ENCODE data around the gene PTPRM. TPM values are rescaled to one million over a fixed set of nuclear protein-coding genes. Genes with fewer than 3 reads are reported as not detected.

The PTPRM gene
- total and polyA plus RNA-seq, 9 donors, result 45.6 to 82.0 (median 56.9) TPM

DNA sequence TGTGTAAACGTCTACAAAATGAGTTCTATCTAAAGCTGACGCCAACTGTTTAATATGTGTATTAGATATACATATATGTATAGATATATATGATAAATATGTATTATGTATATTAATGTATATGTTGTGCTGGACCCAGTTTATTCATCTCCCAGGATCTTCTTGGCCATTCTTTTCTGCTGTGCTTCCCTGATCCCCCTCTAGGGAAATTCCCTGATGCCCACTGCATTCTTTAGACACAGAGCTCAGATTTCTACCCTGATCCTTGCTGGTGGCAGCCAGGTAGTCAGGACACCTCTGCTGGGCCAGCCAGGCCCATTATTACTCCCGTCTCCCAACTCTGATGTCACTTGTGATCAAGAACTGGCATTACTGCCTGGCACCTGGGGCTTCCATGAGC, 292.0 kb downstream of the PTPRM start:
- Histone ChIP-seq H3K36me3 (no peaks in the 10 kb centered on the region), H3K4me1 (ENCODE audit: insufficient read depth) (peaks cover 1% of the 10 kb centered on the region), H3K27me3 (no peaks in the 10 kb centered on the region), H3K27ac (no peak overlapping the region), H3K4me3 (no peak overlapping the region), H3K9me3 (no peaks in the 10 kb centered on the region)
- TF ChIP-seq, protein P1, sequence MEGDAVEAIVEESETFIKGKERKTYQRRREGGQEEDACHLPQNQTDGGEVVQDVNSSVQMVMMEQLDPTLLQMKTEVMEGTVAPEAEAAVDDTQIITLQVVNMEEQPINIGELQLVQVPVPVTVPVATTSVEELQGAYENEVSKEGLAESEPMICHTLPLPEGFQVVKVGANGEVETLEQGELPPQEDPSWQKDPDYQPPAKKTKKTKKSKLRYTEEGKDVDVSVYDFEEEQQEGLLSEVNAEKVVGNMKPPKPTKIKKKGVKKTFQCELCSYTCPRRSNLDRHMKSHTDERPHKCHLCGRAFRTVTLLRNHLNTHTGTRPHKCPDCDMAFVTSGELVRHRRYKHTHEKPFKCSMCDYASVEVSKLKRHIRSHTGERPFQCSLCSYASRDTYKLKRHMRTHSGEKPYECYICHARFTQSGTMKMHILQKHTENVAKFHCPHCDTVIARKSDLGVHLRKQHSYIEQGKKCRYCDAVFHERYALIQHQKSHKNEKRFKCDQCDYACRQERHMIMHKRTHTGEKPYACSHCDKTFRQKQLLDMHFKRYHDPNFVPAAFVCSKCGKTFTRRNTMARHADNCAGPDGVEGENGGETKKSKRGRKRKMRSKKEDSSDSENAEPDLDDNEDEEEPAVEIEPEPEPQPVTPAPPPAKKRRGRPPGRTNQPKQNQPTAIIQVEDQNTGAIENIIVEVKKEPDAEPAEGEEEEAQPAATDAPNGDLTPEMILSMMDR (IDR thresholded peaks at IDR 0.05), result no peak
- TF ChIP-seq POLR2A (IDR thresholded peaks at IDR 0.05), result no peak
- TF ChIP-seq EP300 (IDR thresholded peaks at IDR 0.05), result no peak
- no peak for DNase-seq
- intact Hi-C loops (cut with DNase I), result no loop called here
- WGBS, 3 donors, result 78 to 92% (median 92%) methylated on average over 3 of the region's 3 CpGs

DNA sequence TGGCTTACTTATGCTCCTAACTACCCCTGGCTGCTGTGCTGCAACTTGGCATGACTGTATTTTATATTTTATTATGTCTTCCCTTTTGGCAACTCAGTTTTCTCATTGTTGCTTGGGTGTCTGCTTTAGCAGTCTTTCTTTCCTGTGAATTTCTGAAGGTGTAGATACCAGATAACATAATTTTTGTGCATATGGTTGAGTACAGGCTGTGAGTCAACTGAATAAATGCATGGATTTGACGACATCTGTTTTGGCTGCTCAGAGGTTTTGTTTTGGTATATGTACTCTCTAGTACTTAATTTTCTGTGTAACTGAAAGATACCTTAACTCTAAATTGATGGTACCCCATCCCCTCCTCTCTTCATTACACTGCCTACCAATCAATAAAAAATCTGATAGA, 303.1 kb downstream of the PTPRM start:
- WGBS, 3 donors, result 72 to 82% (median 81%) methylated on average over 1 of the region's 1 CpG
- TF ChIP-seq POLR2A (IDR thresholded peaks at IDR 0.05) (no peak), EP300 (IDR thresholded peaks at IDR 0.05) (no peak)
- TF ChIP-seq, protein P1 (IDR thresholded peaks at IDR 0.05), result no peak
- H3K27me3 ChIP-seq, result no peaks in the 10 kb centered on the region
- no peaks in the 10 kb centered on the region for H3K36me3 ChIP-seq
- H3K27ac ChIP-seq, result no peak overlapping the region
- no peaks in the 10 kb centered on the region for H3K4me1 ChIP-seq (ENCODE audit: insufficient read depth)
- intact Hi-C loops (cut with DNase I), result no loop called here
- no peaks in the 10 kb centered on the region for H3K9me3 ChIP-seq
- H3K4me3 ChIP-seq, result no peak overlapping the region
- DNase-seq, result no peak

DNA sequence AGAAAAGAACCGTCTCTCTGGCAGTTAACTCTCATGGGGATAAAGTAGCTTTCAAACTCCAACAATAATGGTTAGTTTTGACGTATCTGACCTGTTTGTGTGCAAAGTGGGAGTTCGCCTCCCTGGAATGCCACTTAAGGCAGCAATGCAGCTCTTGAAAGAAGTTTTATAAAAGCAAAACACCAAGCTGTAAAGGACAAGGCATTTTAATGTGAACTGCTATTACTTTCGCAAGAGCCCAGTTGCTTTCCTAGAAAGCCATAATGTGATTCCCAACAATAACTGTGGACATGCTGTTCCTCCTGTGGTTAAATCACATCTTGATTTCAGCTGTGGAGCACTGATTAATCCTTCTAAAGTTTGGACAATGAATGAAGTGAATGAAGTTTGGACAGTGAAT, 303.7 kb downstream of the PTPRM start:
- no peaks in the 10 kb centered on the region for H3K9me3 ChIP-seq
- H3K27ac ChIP-seq, result no peak overlapping the region
- TF ChIP-seq EP300 (IDR thresholded peaks at IDR 0.05) (no peak), POLR2A (IDR thresholded peaks at IDR 0.05) (no peak)
- TF ChIP-seq, protein P1 (IDR thresholded peaks at IDR 0.05), result no peak
- no peak for DNase-seq
- intact Hi-C loops (cut with DNase I), result no loop called here
- WGBS, 3 donors, result 52 to 56% (median 55%) methylated on average over 4 of the region's 4 CpGs
- no peak overlapping the region for H3K4me3 ChIP-seq
- no peaks in the 10 kb centered on the region for H3K4me1 ChIP-seq (ENCODE audit: insufficient read depth)
- no peaks in the 10 kb centered on the region for H3K27me3 ChIP-seq
- H3K36me3 ChIP-seq, result no peaks in the 10 kb centered on the region

DNA sequence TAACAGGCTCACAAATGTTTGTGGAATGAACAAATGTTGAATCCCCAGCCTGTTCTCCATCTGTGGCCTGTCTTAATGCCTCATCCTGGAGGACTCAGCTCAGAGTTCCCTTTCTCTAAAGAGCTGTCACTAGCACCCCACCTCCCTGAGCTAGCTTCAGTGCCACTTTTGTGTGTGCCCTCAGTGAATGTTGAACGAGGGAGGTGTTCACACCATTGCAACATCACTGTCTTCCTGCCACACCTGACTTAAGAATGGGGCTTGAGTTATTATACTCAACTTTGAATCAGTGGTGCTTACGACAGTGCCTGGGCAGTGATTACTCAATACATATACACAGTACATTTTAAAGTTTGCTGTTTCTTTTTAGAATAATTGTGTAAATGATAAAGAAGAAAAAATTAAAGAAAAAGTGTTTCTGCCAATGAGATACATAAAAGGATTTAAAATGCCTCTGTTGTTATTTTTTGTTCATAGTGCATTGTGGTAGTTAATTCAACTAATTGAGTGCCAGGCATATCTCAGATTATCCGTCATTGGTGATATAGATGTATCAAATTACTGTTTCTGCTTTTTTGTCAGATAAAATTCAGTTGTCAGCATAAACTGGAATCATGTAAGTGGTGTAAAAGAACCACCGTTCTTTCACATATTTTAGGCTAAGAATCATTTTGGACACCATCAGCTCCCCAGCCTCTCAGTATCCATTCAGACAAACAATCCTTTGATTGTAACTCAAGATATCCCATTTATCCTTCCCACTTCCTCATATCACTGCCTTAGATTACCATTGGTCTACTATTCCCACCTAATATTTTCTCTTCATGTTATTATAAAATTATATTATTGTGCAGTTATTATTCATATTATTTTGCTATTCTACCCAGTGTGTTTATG, 304.7 kb downstream of the PTPRM start:
- WGBS, 3 donors, result 76 to 82% (median 79%) methylated on average over 4 of the region's 4 CpGs
- no peak overlapping the region for H3K4me3 ChIP-seq
- TF ChIP-seq, protein P1 (IDR thresholded peaks at IDR 0.05), result no peak
- TF ChIP-seq EP300 (IDR thresholded peaks at IDR 0.05), result no peak
- TF ChIP-seq POLR2A (IDR thresholded peaks at IDR 0.05), result no peak
- no peak overlapping the region for H3K27ac ChIP-seq
- no peak for DNase-seq
- intact Hi-C loops (cut with DNase I), result no loop called here
- H3K27me3 ChIP-seq, result no peaks in the 10 kb centered on the region
- no peaks in the 10 kb centered on the region for H3K4me1 ChIP-seq (ENCODE audit: insufficient read depth)
- no peaks in the 10 kb centered on the region for H3K36me3 ChIP-seq
- no peaks in the 10 kb centered on the region for H3K9me3 ChIP-seq

Measured in ovary (tissue), 9 donors.